OCI-LY3 (cell line): ENCODE results near the gene CHD3.

ENCODE experiments used
- CTCF ChIP-seq: fragments of 200-600, 300-600 bp; sonication (generic); IDR thresholded peaks from 2 replicates; pipeline ENCODE4 v1.5.1; 2014; ENCODE audit warnings: antibody characterized with exemption, low read length, low read depth
- EZH2phosphoT487 ChIP-seq: fragments of 200-600 bp; shearing (Covaris generic); IDR thresholded peaks from 2 replicates; pipeline ENCODE4 v1.6.1; 2018; ENCODE audit warnings: antibody characterized with exemption, mixed run types, low read depth

GRCh38 chr17:7853691-7854038 is 34.9 kb upstream of the CHD3 start:
- TF ChIP-seq CTCF (no peak), EZH2phosphoT487 (no peak)
